Measurements from ENCODE around the gene ADAMTSL4.
"Not testable (repeated sequence)": the region's sequence is repeated elsewhere in the genome, so short reads cannot be mapped to it uniquely, and the experiment has no call there.

GRCh38 chr1:150602372-150602771 lies 53.2 kb downstream of the ADAMTSL4 start:
- not testable (repeated sequence) for TF ChIP-seq CTCF, POLR2A (IDR thresholded peaks at IDR 0.05)
